Endothelial cell of umbilical vein (primary cell): ENCODE data around the gene ZNF398. TPM values are rescaled to one million over a fixed set of nuclear protein-coding genes. Genes with fewer than 3 reads are reported as not detected.

Source experiments
- BruUV-seq: library from RNA; stranded (reverse); fragments of 400-500 nt; replicated peaks from 2 replicates; lab custom pipeline; 2021; lab: Mats Ljungman, UMichigan
- CTCF ChIA-PET: fragments of 300-600, 350-600 bp; sonication (Branson Sonifier 250); formaldehyde crosslinking; loops from one replicate; lab custom pipeline; 2021; ENCODE audit warnings: antibody characterized with exemption, inconsistent platforms; lab: Charles Lee
- POLR2A ChIA-PET: fragments of 300-600, 350-600 bp; sonication (Branson Sonifier 250); formaldehyde crosslinking; loops from one replicate; lab custom pipeline; 2021; ENCODE audit warnings: antibody characterized with exemption, inconsistent platforms; lab: Charles Lee
- DNase-seq: peaks from one replicate; pipeline ENCODE4 v3.0.0-alpha.2; 2011; ENCODE audit warnings: low read depth, low spot score
- FAIRE-seq: peaks from 2 replicates; lab custom pipeline; 2011; peaks lifted over from hg19 to GRCh38; lab: Jason Lieb, UNC
- H2AFZ ChIP-seq: 2 replicates; pipeline ENCODE4 v1.6.0; 2012; ENCODE audit warnings: low read depth, low read length, control low read depth, inconsistent platforms
- H3K27ac ChIP-seq: 2 replicates; pipeline ENCODE4 v1.5.1; 2011; ENCODE audit warnings: low read depth, mild to moderate bottlenecking, control low read depth, low read length, moderate library complexity; ENCODE audit not compliant: insufficient read depth
- H3K27me3 ChIP-seq, 2 experiments: 2 replicates each; pipeline versions ENCODE4 v1.6.0 to v1.6.1; 2011; ENCODE audit warnings: low read length in 2 of 2, mixed read lengths in 1 of 2; ENCODE audit not compliant: control insufficient read depth in 2 of 2, insufficient read depth in 2 of 2
- H3K36me3 ChIP-seq, 2 experiments: 2 replicates in 1 of 2; 3 replicates in 1 of 2; pipeline ENCODE4 v1.5.1; 2011; ENCODE audit warnings: low read length in 2 of 2, mild to moderate bottlenecking in 1 of 2, moderate library complexity in 1 of 2; ENCODE audit not compliant: control insufficient read depth in 2 of 2, insufficient read depth in 2 of 2; ENCODE audit errors: extremely low read depth in 1 of 2
- H3K4me1 ChIP-seq: 3 replicates; pipeline ENCODE4 v1.5.1; 2011; ENCODE audit warnings: mild to moderate bottlenecking, low read length; ENCODE audit not compliant: control insufficient read depth, insufficient read depth; ENCODE audit errors: extremely low read depth
- H3K4me2 ChIP-seq: 2 replicates; pipeline ENCODE4 v1.6.1; 2011; ENCODE audit warnings: low read length, control low read depth, mixed read lengths; ENCODE audit not compliant: insufficient read depth
- H3K4me3 ChIP-seq, 3 experiments: fragments of 200-600 bp in 1 of 3; sonication (generic), shearing (Covaris generic) in 1 of 3; replicated peaks in 1 of 3; 2 replicates each; pipeline ENCODE4 v1.5.1; 2011 to 2016; ENCODE audit warnings: control low read depth in 3 of 3, low read length in 3 of 3, mild to moderate bottlenecking in 2 of 3, inconsistent platforms in 1 of 3, low read depth in 1 of 3, moderate library complexity in 1 of 3; ENCODE audit not compliant: insufficient read depth in 1 of 3
- H3K79me2 ChIP-seq: 2 replicates; pipeline ENCODE4 v1.6.0; 2012; ENCODE audit warnings: low read length, inconsistent platforms; ENCODE audit not compliant: control insufficient read depth, insufficient read depth
- H3K9ac ChIP-seq: replicated peaks from 2 replicates; pipeline ENCODE3; 2011; ENCODE audit warnings: low read length, control low read depth; ENCODE audit not compliant: insufficient read depth; ENCODE audit errors: extremely low read depth
- H3K9me1 ChIP-seq: replicated peaks from 3 replicates; pipeline ENCODE4 v1.6.0; 2011; ENCODE audit warnings: mild to moderate bottlenecking, low read length; ENCODE audit not compliant: control insufficient read depth, insufficient read depth; ENCODE audit errors: extremely low read depth
- H3K9me3 ChIP-seq: replicated peaks from 2 replicates; pipeline ENCODE4 v1.5.1; 2012; ENCODE audit warnings: low read length, inconsistent platforms; ENCODE audit not compliant: control insufficient read depth, insufficient read depth
- H4K20me1 ChIP-seq: replicated peaks from 2 replicates; pipeline ENCODE3; 2011; ENCODE audit warnings: mild to moderate bottlenecking, low read length; ENCODE audit not compliant: control insufficient read depth, insufficient read depth; ENCODE audit errors: extremely low read depth
- EZH2 ChIP-seq: IDR thresholded peaks from 2 replicates; pipeline ENCODE4 v1.6.1; 2012; ENCODE audit warnings: borderline replicate concordance, low read depth, mild to moderate bottlenecking, moderate library complexity, low read length, inconsistent platforms; ENCODE audit not compliant: severe bottlenecking
- FOS ChIP-seq: IDR thresholded peaks from 2 replicates; pipeline ENCODE4 v1.6.1; 2011; ENCODE audit warnings: mild to moderate bottlenecking, low read length, moderate library complexity, borderline replicate concordance; ENCODE audit not compliant: insufficient read depth
- GATA2 ChIP-seq: IDR thresholded peaks from 2 replicates; pipeline ENCODE4 v1.7.0; 2011; ENCODE audit warnings: low read depth, mild to moderate bottlenecking, moderate library complexity, mixed read lengths, low read length; ENCODE audit not compliant: insufficient read length, insufficient read depth
- JUN ChIP-seq: IDR thresholded peaks from 2 replicates; pipeline ENCODE4 v1.6.1; 2011; ENCODE audit warnings: borderline replicate concordance, low read depth; ENCODE audit not compliant: insufficient read length, insufficient read depth
- MAX ChIP-seq: IDR thresholded peaks from 2 replicates; pipeline ENCODE4 v1.6.1; 2011; ENCODE audit not compliant: insufficient read depth, insufficient read length
- MYC ChIP-seq: IDR thresholded peaks from one replicate; pipeline ENCODE4 v1.6.1; 2011; ENCODE audit warnings: mild to moderate bottlenecking, low read depth, low read length
- POLR2A ChIP-seq: IDR thresholded peaks from 2 replicates; pipeline ENCODE4 v1.6.1; 2012; ENCODE audit warnings: low read depth, mild to moderate bottlenecking, control low read depth, low read length
- POLR2AphosphoS5 ChIP-seq: IDR thresholded peaks from 2 replicates; pipeline ENCODE4 v1.6.1; 2012; ENCODE audit warnings: low read depth, mild to moderate bottlenecking, control low read depth, low read length, moderate library complexity; ENCODE audit not compliant: insufficient read depth
- dilution Hi-C: fragments of 300-500 bp; cut with MboI; formaldehyde crosslinking; loops from one replicate; pipeline ENCODE4 v1.15.0; 2019; ENCODE audit warnings: low sequenced_read_pairs; ENCODE audit not compliant: extremely low pct_ligation_motif_present
- intact Hi-C: fragments of 100-400 bp; cut with micrococcal nuclease; formaldehyde crosslinking; loops from one replicate; pipeline ENCODE4 v1.10.0; 2022
- polyA plus RNA-seq, 4 experiments: library from polyadenylated mRNA; depleted of rRNA in 3 of 4; stranded (reverse) in 3 of 4; unstranded in 1 of 4; fragments of >200 nt; gene quantifications; 2 replicates each; pipeline versions ENCODE4 v1.2.1 to v1.2.3, GENCODE V29; 2011 to 2012; ENCODE audit warnings: missing spikeins in 1 of 4
- total RNA-seq: library from RNA; stranded (reverse); gene quantifications from 2 replicates; pipeline ENCODE4 v1.2.3, GENCODE V29; 2021
- TF ChIP-seq, protein P1 (sequence below), 2 donors: IDR thresholded peaks; 1 replicate in 1 of 2; 2 replicates in 1 of 2; pipeline ENCODE4 v1.5.1; 2011; ENCODE audit warnings: low read length in 2 of 2, mild to moderate bottlenecking in 2 of 2, moderate library complexity in 2 of 2, control low read depth in 1 of 2, inconsistent platforms in 1 of 2, low read depth in 1 of 2; ENCODE audit not compliant: insufficient read depth in 1 of 2; ENCODE audit errors: extremely low read depth in 1 of 2

The ZNF398 gene
- total and polyA plus RNA-seq, 2 donors (not counting 3 experiments of a cell fraction or from before 2014, with no cell fraction given) = 7.5 to 10.6 TPM

- dilution Hi-C loops = no loop called here
- no TSS peak for BruUV-seq
- H3K9me1 ChIP-seq = no peaks in the 10 kb centered on the region
- intact Hi-C loops = no loop called here
- H3K36me3 ChIP-seq = peaks cover 2% of the 10 kb centered on the region in 2 experiments
- no peak overlapping the region for H2AFZ ChIP-seq
- DNase-seq = no peak
- H3K27ac ChIP-seq = no peak overlapping the region
- peaks cover 55% of the 10 kb centered on the region for H3K79me2 ChIP-seq
- no peak overlapping the region for H3K9ac ChIP-seq
- POLR2A ChIA-PET = no interaction called here
- no peaks in the 10 kb centered on the region for H3K27me3 ChIP-seq
- H3K4me2 ChIP-seq = no peak overlapping the region
- no peaks in the 10 kb centered on the region for H4K20me1 ChIP-seq
- H3K4me1 ChIP-seq = peaks cover 4% of the 10 kb centered on the region
- CTCF ChIA-PET = no interaction called here
- FAIRE-seq = no peak
- no peak for TF ChIP-seq EZH2
- no peak for TF ChIP-seq FOS
- no peak for TF ChIP-seq MYC
- no peak for TF ChIP-seq POLR2AphosphoS5
- TF ChIP-seq GATA2 = no peak
- TF ChIP-seq JUN = no peak
- TF ChIP-seq MAX = no peak
- TF ChIP-seq, protein P1, sequence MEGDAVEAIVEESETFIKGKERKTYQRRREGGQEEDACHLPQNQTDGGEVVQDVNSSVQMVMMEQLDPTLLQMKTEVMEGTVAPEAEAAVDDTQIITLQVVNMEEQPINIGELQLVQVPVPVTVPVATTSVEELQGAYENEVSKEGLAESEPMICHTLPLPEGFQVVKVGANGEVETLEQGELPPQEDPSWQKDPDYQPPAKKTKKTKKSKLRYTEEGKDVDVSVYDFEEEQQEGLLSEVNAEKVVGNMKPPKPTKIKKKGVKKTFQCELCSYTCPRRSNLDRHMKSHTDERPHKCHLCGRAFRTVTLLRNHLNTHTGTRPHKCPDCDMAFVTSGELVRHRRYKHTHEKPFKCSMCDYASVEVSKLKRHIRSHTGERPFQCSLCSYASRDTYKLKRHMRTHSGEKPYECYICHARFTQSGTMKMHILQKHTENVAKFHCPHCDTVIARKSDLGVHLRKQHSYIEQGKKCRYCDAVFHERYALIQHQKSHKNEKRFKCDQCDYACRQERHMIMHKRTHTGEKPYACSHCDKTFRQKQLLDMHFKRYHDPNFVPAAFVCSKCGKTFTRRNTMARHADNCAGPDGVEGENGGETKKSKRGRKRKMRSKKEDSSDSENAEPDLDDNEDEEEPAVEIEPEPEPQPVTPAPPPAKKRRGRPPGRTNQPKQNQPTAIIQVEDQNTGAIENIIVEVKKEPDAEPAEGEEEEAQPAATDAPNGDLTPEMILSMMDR (IDR thresholded peaks at IDR 0.05; ENCODE audit: extremely low read depth in 1 of 2, insufficient read depth in 1 of 2, low read depth in 1 of 2, low read length in 2 of 2) = no peak
- no peak for TF ChIP-seq POLR2A
- no peak overlapping the region for H3K4me3 ChIP-seq
- no peaks in the 10 kb centered on the region for H3K9me3 ChIP-seq
Observed at GRCh38 chr7:149150981-149151380, 3.7 kb downstream of the ZNF398 start.
